Kidney (tissue), 22 donors: ENCODE data around the gene CPZ. TPM values are rescaled to one million over a fixed set of nuclear protein-coding genes. Genes with fewer than 3 reads are reported as not detected.
A peak's percentile ranks its signal among the peaks of the same experiment; 100 is the strongest.

Experiments used
- DNase-seq, 5 donors: peaks; one replicate each; pipeline ENCODE4 v3.0.0-alpha.2; 2013 to 2020
- FAIRE-seq: peaks from 2 replicates; lab custom pipeline; 2012; peaks lifted over from hg19 to GRCh38; lab: Jason Lieb, UNC
- H3K27ac ChIP-seq, 2 donors: one replicate each; pipeline ENCODE4 v1.7.0; 2013; ENCODE audit warnings: low read depth in 2 of 2, low read length in 2 of 2, inconsistent platforms in 1 of 2
- H3K27me3 ChIP-seq: one replicate; pipeline ENCODE4 v1.7.1; 2013; ENCODE audit warnings: low read length, inconsistent platforms; ENCODE audit not compliant: control insufficient read depth, insufficient read depth
- H3K36me3 ChIP-seq, 3 donors: one replicate each; pipeline versions ENCODE4 v1.7.0 to v1.7.1; 2013; ENCODE audit warnings: low read length in 3 of 3, control low read depth in 1 of 3, inconsistent platforms in 1 of 3; ENCODE audit not compliant: insufficient read depth in 3 of 3, control insufficient read depth in 2 of 3
- H3K4me1 ChIP-seq, 3 donors: one replicate each; pipeline versions ENCODE4 v1.7.0 to v1.7.1; 2013; ENCODE audit warnings: low read length in 3 of 3, inconsistent platforms in 1 of 3, low read depth in 1 of 3; ENCODE audit not compliant: control insufficient read depth in 2 of 3, insufficient read depth in 2 of 3
- H3K4me3 ChIP-seq, 3 donors: one replicate each; pipeline versions ENCODE4 v1.7.0 to v1.8.1; 2013; ENCODE audit warnings: low read length in 3 of 3, control low read depth in 1 of 3, inconsistent platforms in 1 of 3
- H3K9ac ChIP-seq, 3 donors: one replicate each; pipeline versions ENCODE4 v1.7.0 to v1.7.1; 2013; ENCODE audit warnings: low read length in 3 of 3, control low read depth in 1 of 3, inconsistent platforms in 1 of 3
- H3K9me3 ChIP-seq, 3 donors: one replicate each; pipeline versions ENCODE4 v1.7.0 to v1.7.1; 2013; ENCODE audit warnings: low read length in 3 of 3, control low read depth in 1 of 3, inconsistent platforms in 1 of 3; ENCODE audit not compliant: control insufficient read depth in 2 of 3, insufficient read depth in 1 of 3
- CTCF ChIP-seq: IDR thresholded peaks from 3 replicates; pipeline ENCODE4 v1.5.1; 2012; ENCODE audit warnings: mild to moderate bottlenecking, moderate library complexity, borderline replicate concordance; ENCODE audit not compliant: insufficient read depth; ENCODE audit errors: extremely low read depth
- intact Hi-C: fragments of 100-400 bp; cut with DNase I; formaldehyde crosslinking; loops from one replicate; pipeline ENCODE4 v1.11.1; 2022
- long read RNA-seq, 10 donors: library from polyadenylated mRNA in 1 of 10; unstranded in 1 of 10; transcript quantifications; one replicate each; pipeline ENCODE4 v2.0.0 and lab custom pipeline, GENCODE V29; 2021 to 2026
- polyA plus RNA-seq: library from polyadenylated mRNA; stranded (reverse); fragments of 350-450 nt; fragmentation: Illumina TruSeq; extraction: RNeasy Lipid Tissue Mini Kit (QIAGEN cat#74804); gene quantifications from one replicate; pipeline ENCODE4 v1.2.3, GENCODE V29; 2014; ENCODE audit warnings: low read depth, low replicate concordance; ENCODE audit not compliant: insufficient read depth
- total RNA-seq: library from RNA; stranded (reverse); fragmentation: NEBNext Ultra II Directional; extraction: Animal tissue kit (Norgen Biotek cat#: 25700); gene quantifications from one replicate; pipeline ENCODE4 v1.2.1, GENCODE V29; 2021
- donor health status: control.
- donor health status: control.
- donor health status: control.
- donor health status: control.
- donor health status: control.
- donor health status: DM: yes; HTN: yes; CAD: no.
- donor health status: Normal renal cell carcinoma (clear cell type).

Gene CPZ
- total RNA-seq = 2.6 TPM
- polyA plus RNA-seq = 1.2 TPM
- long read RNA-seq, donor 1, partial matches to known transcripts = 0 of 1 reads
- long read RNA-seq, donor 1, other reads (novel, unspliced or antisense) = 0 of 1 reads
- long read RNA-seq, donor 2, partial matches to known transcripts = 0 of 1 reads
- long read RNA-seq, donor 2, other reads (novel, unspliced or antisense) = 0 of 1 reads
- long read RNA-seq, donor 3 = 0 reads
- long read RNA-seq, donor 4, partial matches to known transcripts = 0 of 1 reads
- long read RNA-seq, donor 4, other reads (novel, unspliced or antisense) = 0 of 1 reads
- long read RNA-seq, donor 5 = 0 reads
- long read RNA-seq, donor 6, partial matches to known transcripts = 0 of 2 reads
- long read RNA-seq, donor 6, other reads (novel, unspliced or antisense) = 0 of 2 reads
- long read RNA-seq, donor 7, partial matches to known transcripts = 1 of 2 reads
- long read RNA-seq, donor 7, other reads (novel, unspliced or antisense) = 0 of 2 reads
- long read RNA-seq, donor 8, partial matches to known transcripts = 0 of 3 reads
- long read RNA-seq, donor 8, other reads (novel, unspliced or antisense) = 0 of 3 reads
- long read RNA-seq, donor 9 = 0 reads
- long read RNA-seq, donor 10, partial matches to known transcripts = 0 of 1 reads
- long read RNA-seq, donor 10, other reads (novel, unspliced or antisense) = 0 of 1 reads

GRCh38 chr4:8592366-8593263, at the start of gene CPZ:
CPZ (plus strand) TSS chr4:8592765; CDS start chr4:8592834, 69 bp downstream.
- H3K4me3 ChIP-seq = peak within 1 kb of the TSS in 1 of 3 donors; percentile 20
- TF ChIP-seq CTCF = no peak
- H3K27me3 ChIP-seq = peaks cover 3% of the 10 kb centered on the region
- no peaks in the 10 kb centered on the region for H3K36me3 ChIP-seq
- DNase-seq (peak; percentile 70 to 90 (median 82)), FAIRE-seq (no peak)
- intact Hi-C loops = loop anchor here (5.0 kb wide), 1 partner anchor 125 kb away; no protein-coding TSS in a partner anchor
- no peak within 1 kb of the TSS for H3K27ac ChIP-seq
- no peaks in the 10 kb centered on the region for H3K9me3 ChIP-seq
- no peak within 1 kb of the TSS for H3K9ac ChIP-seq
- peaks cover 0 to 5% (median 0%) of the 10 kb centered on the region in 3 donors for H3K4me1 ChIP-seq

- no peak for FAIRE-seq
- H3K36me3 ChIP-seq = no peaks in the 10 kb centered on the region
- H3K4me1 ChIP-seq = peaks cover 0 to 1% (median 0%) of the 10 kb centered on the region in 3 donors
- H3K4me3 ChIP-seq = no peak overlapping the region
- H3K9ac ChIP-seq = no peak overlapping the region
- peak in 1 of 5 donors; percentile 41 for DNase-seq
- intact Hi-C loops = no loop called here
- no peaks in the 10 kb centered on the region for H3K27me3 ChIP-seq
- no peak for TF ChIP-seq CTCF
- no peaks in the 10 kb centered on the region for H3K9me3 ChIP-seq
- no peak overlapping the region for H3K27ac ChIP-seq
Measured at GRCh38 chr4:8542776-8543525, 49.6 kb upstream of the CPZ start.

GRCh38 chr4:8543623-8544022, 48.9 kb upstream of the CPZ start:
- intact Hi-C loops = no loop called here
- no peaks in the 10 kb centered on the region for H3K36me3 ChIP-seq
- no peaks in the 10 kb centered on the region for H3K4me1 ChIP-seq
- no peaks in the 10 kb centered on the region for H3K27me3 ChIP-seq
- DNase-seq (no peak), FAIRE-seq (no peak)
- no peak overlapping the region for H3K27ac ChIP-seq
- no peak overlapping the region for H3K4me3 ChIP-seq
- no peak overlapping the region for H3K9ac ChIP-seq
- no peak for TF ChIP-seq CTCF
- no peaks in the 10 kb centered on the region for H3K9me3 ChIP-seq
